Aorta (tissue), 5 donors: ENCODE measurements around the gene QRICH2. TPM values are rescaled to one million over a fixed set of nuclear protein-coding genes. Genes with fewer than 3 reads are reported as not detected.

ENCODE experiments used
- ATAC-seq: fragments of 200-7000 bp; cut with Tn5 transposase; one replicate; pipeline ENCODE4 v1.9.1; 2022; ENCODE audit warnings: moderate library complexity; ENCODE audit not compliant: low FRiP score
- DNase-seq, 2 donors: peaks; one replicate each; pipeline ENCODE4 v3.0.0-alpha.2; 2020
- H3K27ac ChIP-seq, 2 donors: one replicate each; pipeline ENCODE4 v1.5.1; 2013; ENCODE audit warnings: low read length in 2 of 2, mild to moderate bottlenecking in 2 of 2, moderate library complexity in 2 of 2, control low read depth in 1 of 2, inconsistent platforms in 1 of 2, low read depth in 1 of 2
- H3K27me3 ChIP-seq, 2 donors: one replicate each; pipeline ENCODE4 v1.6.1; 2013; ENCODE audit warnings: control low read depth in 1 of 2, low read length in 1 of 2, mild to moderate bottlenecking in 1 of 2, moderate library complexity in 1 of 2; ENCODE audit not compliant: insufficient read depth in 2 of 2, control insufficient read depth in 1 of 2
- H3K36me3 ChIP-seq, 2 donors: one replicate each; pipeline ENCODE4 v1.6.1; 2013; ENCODE audit warnings: control low read depth in 1 of 2, low read length in 1 of 2, mild to moderate bottlenecking in 1 of 2; ENCODE audit not compliant: insufficient read depth in 2 of 2, control insufficient read depth in 1 of 2
- H3K4me1 ChIP-seq, 2 donors: one replicate each; pipeline ENCODE4 v1.6.1; 2013; ENCODE audit warnings: low read length in 2 of 2, control low read depth in 1 of 2, mild to moderate bottlenecking in 1 of 2, moderate library complexity in 1 of 2; ENCODE audit not compliant: insufficient read depth in 2 of 2, control insufficient read depth in 1 of 2
- H3K4me3 ChIP-seq, 2 donors: one replicate each; pipeline ENCODE4 v1.5.1; 2013; ENCODE audit warnings: low read length in 2 of 2, control low read depth in 1 of 2, mild to moderate bottlenecking in 1 of 2
- H3K9me3 ChIP-seq: one replicate; pipeline ENCODE4 v1.6.1; 2013; ENCODE audit warnings: mild to moderate bottlenecking, low read length; ENCODE audit not compliant: control insufficient read depth
- WGBS, 2 donors: extraction: QIAGEN DNeasy Blood & Tissue Kit; methylation state at CpG; one replicate each; pipeline ENCODE4 v1.1.7; 2013; 5-methylcytosine and 5-hydroxymethylcytosine counted together
- intact Hi-C, 2 donors: fragments of 100-400 bp; cut with DNase I; formaldehyde crosslinking; loops; one replicate each; pipeline versions ENCODE4 v1.14.2 to v1.15.0; 2022
- polyA plus RNA-seq, 2 donors: library from polyadenylated mRNA; stranded (reverse); fragments of 200-250 nt; gene quantifications; one replicate each; pipeline ENCODE4 v1.2.3, GENCODE V29; 2013
- total RNA-seq, 2 donors: library from RNA; stranded (reverse); fragmentation: NEBNext Ultra II Directional; extraction: Animal tissue kit (Norgen Biotek cat#: 25700); gene quantifications; one replicate each; pipeline ENCODE4 v1.2.1, GENCODE V29; 2021
- donor health status: healthy with polysubstance abuse.
- donor health status: Bipolar disorder and iron deficiency.
- donor health status: DM: no; HTN: no; CAD: no.
- donor health status: DM: no; HTN: no; CAD: no.
- donor health status: DM: yes; HTN: yes; CAD: no.

Gene QRICH2
- total and polyA plus RNA-seq, 4 donors: 1.4 to 12.8 (median 3.8) TPM

DNA sequence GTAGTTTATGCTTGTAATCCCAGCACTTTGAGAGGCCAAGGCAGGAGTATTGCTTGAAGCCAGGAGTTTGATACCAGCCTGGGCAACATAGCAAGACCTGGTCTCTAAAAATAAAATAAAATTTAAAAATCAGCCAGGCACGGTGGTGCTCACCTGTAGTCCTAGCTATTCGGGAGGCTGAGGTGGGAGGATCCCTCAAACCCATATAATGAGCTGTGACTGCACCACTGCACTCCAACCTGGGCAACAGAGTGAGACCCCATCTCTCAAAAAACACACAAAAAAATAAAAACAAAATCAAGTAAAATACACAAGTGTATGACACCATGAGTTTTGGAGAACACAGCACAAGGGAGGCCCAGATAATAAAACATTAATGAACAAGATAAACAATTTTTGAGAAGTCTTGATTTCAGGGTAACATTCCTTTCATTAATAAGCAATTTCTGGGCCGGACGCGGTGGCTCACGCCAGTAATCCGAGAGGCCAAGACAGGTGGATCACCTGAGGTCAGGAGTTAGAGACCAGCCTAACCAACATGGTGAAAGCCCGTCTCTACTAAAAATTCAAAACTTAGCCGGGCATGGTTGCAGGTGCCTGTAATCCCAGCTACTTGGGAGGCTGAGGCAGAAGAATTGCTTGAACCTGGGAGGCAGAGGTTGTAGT lies 27.8 kb upstream of the QRICH2 start:
- WGBS, 2 donors: 97 to 98% methylated on average over 9 of the region's 9 CpGs
- H3K9me3 ChIP-seq: no peaks in the 10 kb centered on the region
- no peaks in the 10 kb centered on the region for H3K27me3 ChIP-seq
- ATAC-seq (no peak), DNase-seq (no peak)
- no peaks in the 10 kb centered on the region for H3K36me3 ChIP-seq
- intact Hi-C loops: no loop called here
- H3K4me3 ChIP-seq: no peak overlapping the region
- no peak overlapping the region for H3K27ac ChIP-seq
- peaks cover 0 to 3% of the 10 kb centered on the region in 2 donors for H3K4me1 ChIP-seq

DNA sequence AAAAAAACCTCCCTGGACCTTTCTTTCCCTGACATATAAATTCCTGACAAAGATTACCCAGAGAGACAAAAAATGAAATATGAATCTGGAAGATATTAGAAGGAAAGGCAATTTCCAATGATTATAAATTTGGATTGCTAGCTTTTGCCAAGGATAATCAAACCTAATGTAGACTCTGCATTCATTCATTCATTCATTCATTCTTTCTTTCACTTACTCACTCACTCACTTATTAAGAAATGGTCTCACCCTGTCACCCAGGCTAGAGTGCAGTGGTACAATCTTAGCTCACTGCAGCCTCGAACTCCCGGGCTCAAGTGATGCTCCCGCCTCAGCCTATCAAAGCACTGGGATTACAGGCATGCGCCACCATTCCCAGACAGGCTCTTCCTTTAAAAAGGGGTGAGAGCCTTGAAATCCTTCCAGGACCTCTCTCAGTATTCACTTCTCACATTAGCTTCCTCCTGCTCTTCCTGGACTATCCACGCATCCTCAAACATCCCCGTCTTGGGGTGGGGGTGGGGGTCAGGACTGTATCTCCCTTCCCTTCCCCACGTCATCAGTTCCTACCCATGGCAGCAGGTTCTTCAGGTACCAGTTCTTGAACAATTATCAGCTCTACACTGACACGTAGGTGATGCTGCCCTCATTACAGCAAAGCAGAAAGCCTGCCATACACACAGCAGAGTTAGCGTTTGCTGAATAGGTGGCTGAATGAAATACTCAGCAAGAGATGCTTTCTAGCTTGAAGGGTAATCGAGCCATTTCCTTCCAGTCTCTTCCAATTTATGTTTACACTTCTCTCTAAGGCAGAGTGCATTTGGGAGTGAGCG lies 25.8 kb upstream of the QRICH2 start:
- WGBS, 2 donors: 86 to 91% methylated on average over 11 of the region's 11 CpGs
- H3K27me3 ChIP-seq: no peaks in the 10 kb centered on the region

GRCh38 chr17:76331083-76331482 lies 23.0 kb upstream of the QRICH2 start:
- DNase-seq (no peak), ATAC-seq (no peak)
- 93 to 94% methylated on average over 2 of the region's 2 CpGs for WGBS, 2 donors
- no peaks in the 10 kb centered on the region for H3K9me3 ChIP-seq
- no peak overlapping the region for H3K4me3 ChIP-seq
- no peak overlapping the region for H3K27ac ChIP-seq
- H3K27me3 ChIP-seq: no peaks in the 10 kb centered on the region
- intact Hi-C loops: no loop called here
- peaks cover 2 to 8% of the 10 kb centered on the region in 2 donors for H3K36me3 ChIP-seq
- H3K4me1 ChIP-seq: no peaks in the 10 kb centered on the region

More for the DNA sequence above, 25.8 kb upstream of the QRICH2 start:
- ATAC-seq (no peak), DNase-seq (no peak)
- Histone ChIP-seq H3K27ac (no peak overlapping the region), H3K9me3 (no peaks in the 10 kb centered on the region), H3K4me3 (no peak overlapping the region), H3K4me1 (no peaks in the 10 kb centered on the region), H3K36me3 (peaks cover 2 to 3% of the 10 kb centered on the region in 2 donors)
- intact Hi-C loops: no loop called here

- no peak for DNase-seq
- intact Hi-C loops: no loop called here
- Histone ChIP-seq H3K36me3 (peaks cover 2 to 8% of the 10 kb centered on the region in 2 donors), H3K27ac (no peak overlapping the region), H3K27me3 (no peaks in the 10 kb centered on the region), H3K9me3 (no peaks in the 10 kb centered on the region), H3K4me1 (no peaks in the 10 kb centered on the region), H3K4me3 (no peak overlapping the region)
- ATAC-seq: no peak
- 70 to 80% methylated on average over 8 of the region's 8 CpGs for WGBS, 2 donors
Observed at GRCh38 chr17:76329664-76330063, 21.6 kb upstream of the QRICH2 start.

DNA sequence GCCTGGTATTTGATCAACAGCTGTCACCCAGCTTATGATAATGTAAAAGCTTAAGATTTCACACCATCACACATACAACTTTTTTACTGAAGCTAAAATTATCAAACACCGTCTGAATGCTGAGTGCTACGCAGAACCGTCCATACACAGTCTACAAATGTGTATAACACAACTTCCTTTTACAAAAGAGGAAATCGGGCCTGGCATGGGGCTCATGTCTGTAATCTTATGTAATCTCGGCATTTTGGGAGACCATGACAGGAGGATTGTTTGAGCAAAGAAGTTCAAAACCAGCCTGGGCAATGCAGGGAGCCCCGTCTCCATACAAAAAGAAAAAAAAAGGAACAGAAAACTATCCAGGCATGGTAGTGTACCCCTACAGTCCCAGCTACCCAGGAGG lies 19.6 kb upstream of the QRICH2 start:
- Histone ChIP-seq H3K36me3 (peaks cover 2 to 9% of the 10 kb centered on the region in 2 donors), H3K4me3 (no peak overlapping the region)
- no peak for ATAC-seq

DNA sequence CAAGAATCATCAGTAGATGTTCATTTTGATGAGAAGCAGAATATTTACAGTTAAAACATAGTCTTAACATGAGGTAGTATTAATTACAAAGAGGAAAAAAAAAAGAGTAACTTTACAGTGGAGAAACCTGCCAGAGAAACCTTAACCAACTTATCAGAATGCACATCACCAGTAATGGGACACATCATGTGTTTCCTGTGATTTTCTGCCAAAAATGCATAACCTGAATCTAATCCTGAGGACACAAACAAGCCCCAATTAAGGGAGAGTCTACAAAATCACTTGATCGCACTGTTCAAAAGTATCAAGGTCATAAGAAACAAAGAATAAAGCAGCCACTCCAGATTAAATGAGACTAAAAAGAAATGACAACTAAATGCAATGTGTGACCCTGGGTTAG lies 18.2 kb upstream of the QRICH2 start:
- DNase-seq: no peak
- ATAC-seq: no peak
- Histone ChIP-seq H3K4me3 (no peak overlapping the region), H3K4me1 (no peaks in the 10 kb centered on the region), H3K36me3 (peaks cover 2 to 12% of the 10 kb centered on the region in 2 donors), H3K27ac (no peak overlapping the region), H3K27me3 (no peaks in the 10 kb centered on the region), H3K9me3 (no peaks in the 10 kb centered on the region)
- WGBS, 2 donors: 96 to 100% methylated on average over 1 of the region's 1 CpG
- intact Hi-C loops: no loop called here

More for the DNA sequence above, 19.6 kb upstream of the QRICH2 start:
- Histone ChIP-seq H3K27ac (no peak overlapping the region), H3K27me3 (no peaks in the 10 kb centered on the region), H3K4me1 (no peaks in the 10 kb centered on the region), H3K9me3 (no peaks in the 10 kb centered on the region)
- intact Hi-C loops: no loop called here
- no peak for DNase-seq
- 90 to 91% methylated on average over 6 of the region's 6 CpGs for WGBS, 2 donors

- ATAC-seq (no peak), DNase-seq (no peak)
- Histone ChIP-seq H3K36me3 (peaks cover 2 to 6% of the 10 kb centered on the region in 2 donors), H3K4me1 (no peaks in the 10 kb centered on the region), H3K27me3 (no peaks in the 10 kb centered on the region), H3K4me3 (no peak overlapping the region), H3K9me3 (no peaks in the 10 kb centered on the region), H3K27ac (no peak overlapping the region)
- intact Hi-C loops: no loop called here
- 85 to 88% methylated on average over 3 of the region's 3 CpGs for WGBS, 2 donors
Observed at GRCh38 chr17:76318586-76318985, 10.5 kb upstream of the QRICH2 start.

GRCh38 chr17:76317535-76317934 lies 9.5 kb upstream of the QRICH2 start:
- Histone ChIP-seq H3K27me3 (no peaks in the 10 kb centered on the region), H3K36me3 (peaks cover 4 to 9% of the 10 kb centered on the region in 2 donors), H3K4me1 (no peaks in the 10 kb centered on the region), H3K27ac (no peak overlapping the region), H3K9me3 (no peaks in the 10 kb centered on the region), H3K4me3 (no peak overlapping the region)
- 91 to 94% methylated on average over 2 of the region's 2 CpGs for WGBS, 2 donors
- ATAC-seq: no peak
- DNase-seq: no peak
- intact Hi-C loops: no loop called here
